ENCODE results near the gene FOXC2. TPM values are rescaled to one million over a fixed set of nuclear protein-coding genes. Genes with fewer than 3 reads are reported as not detected.

FOXC2 gene
- total RNA-seq, 4 donors from 2014 or later = 0.38 TPM; not detected in 3

GRCh38 chr16:86521236-86522197 lies 45.1 kb upstream of the FOXC2 start:
- TF ChIP-seq CTCF (IDR thresholded peaks at IDR 0.05; ENCODE audit: low read depth) = no peak

GRCh38 chr16:86522634-86523033 lies 44.0 kb upstream of the FOXC2 start:
- no peak for TF ChIP-seq CTCF (IDR thresholded peaks at IDR 0.05; ENCODE audit: low read depth)

- TF ChIP-seq CTCF (IDR thresholded peaks at IDR 0.05; ENCODE audit: low read depth) = no peak
Observed at GRCh38 chr16:86523166-86523740, 43.4 kb upstream of the FOXC2 start.

- TF ChIP-seq CTCF (IDR thresholded peaks at IDR 0.05; ENCODE audit: low read depth) = no peak
Observed at GRCh38 chr16:86524029-86524428, 42.6 kb upstream of the FOXC2 start.

GRCh38 chr16:86525696-86526095 lies 40.9 kb upstream of the FOXC2 start:
- TF ChIP-seq CTCF (IDR thresholded peaks at IDR 0.05; ENCODE audit: low read depth) = no peak

- no peak for TF ChIP-seq CTCF (IDR thresholded peaks at IDR 0.05; ENCODE audit: low read depth)
Observed at GRCh38 chr16:86527366-86527765, 39.3 kb upstream of the FOXC2 start.

Data from subcutaneous adipose tissue (tissue), 4 donors.